Stimulated activated naive CD8-positive, alpha-beta T cell treated with anti-CD3 and anti-CD28 coated beads, Interleukin-15, Interleukin-2, amounts not matched to agents 100 ng/mL and 50 ng/mL, for 24 hours (primary cell): ENCODE data around the gene CYP8B1.

ENCODE experiments used
- H3K27ac Mint-ChIP-seq: one replicate; pipeline ENCODE4 v1.8.0; 2021; ENCODE audit warnings: mild to moderate bottlenecking, mixed read lengths
- H3K27me3 Mint-ChIP-seq: one replicate; pipeline ENCODE4 v1.8.0; 2021; ENCODE audit warnings: mixed read lengths
- H3K36me3 Mint-ChIP-seq: one replicate; pipeline ENCODE4 v1.8.0; 2021; ENCODE audit warnings: low read depth, mixed read lengths
- H3K4me1 Mint-ChIP-seq: one replicate; pipeline ENCODE4 v1.8.0; 2021; ENCODE audit warnings: low read depth, mixed read lengths
- H3K4me3 Mint-ChIP-seq: one replicate; pipeline ENCODE4 v1.8.0; 2021; ENCODE audit warnings: mild to moderate bottlenecking, mixed read lengths
- H3K9me3 Mint-ChIP-seq: one replicate; pipeline ENCODE4 v1.8.0; 2021; ENCODE audit warnings: mixed read lengths

Gene CYP8B1

DNA sequence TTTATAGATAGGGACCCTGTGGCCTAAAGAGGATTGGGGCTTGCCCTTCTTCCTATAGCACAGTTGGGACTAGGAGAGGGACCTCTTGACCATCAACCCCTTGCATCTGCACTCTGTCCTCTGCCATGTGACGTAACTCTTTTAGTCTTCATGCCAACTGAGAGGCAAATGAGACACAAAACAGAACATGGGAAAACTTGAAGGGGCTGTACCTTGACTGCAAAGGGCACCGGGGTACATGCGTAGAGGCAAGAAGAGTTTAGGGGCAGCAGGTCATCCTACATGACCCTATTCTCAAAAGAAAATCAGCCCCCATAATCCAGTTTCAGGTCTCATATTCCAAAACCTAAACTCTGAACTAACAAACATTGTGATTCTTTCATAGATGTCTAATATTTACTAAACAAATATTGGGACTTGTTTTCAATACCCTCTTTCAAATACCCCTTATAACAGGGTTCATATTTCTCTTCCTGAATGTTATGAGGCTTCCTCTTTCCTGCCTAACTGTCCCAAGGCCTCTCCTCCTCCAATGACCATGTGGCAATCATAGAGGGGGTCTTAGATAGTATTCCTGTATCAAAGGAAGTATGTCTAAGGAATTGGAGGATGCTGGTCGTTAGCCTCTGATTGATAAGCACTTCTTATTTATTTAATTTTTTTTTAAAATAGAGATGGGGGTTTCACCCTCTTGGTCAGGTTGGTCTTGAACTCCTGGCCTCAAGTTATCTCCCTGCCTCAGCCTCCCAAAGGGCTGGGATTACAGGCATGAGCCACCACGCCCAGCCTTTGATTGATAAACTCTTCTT is 45.8 kb downstream of the CYP8B1 start:
- Mint-ChIP-seq H3K4me3 (no peak overlapping the region), H3K27ac (no peak overlapping the region), H3K9me3 (no peaks in the 10 kb centered on the region), H3K36me3 (no peaks in the 10 kb centered on the region), H3K27me3 (peaks cover 3% of the 10 kb centered on the region), H3K4me1 (no peaks in the 10 kb centered on the region)

DNA sequence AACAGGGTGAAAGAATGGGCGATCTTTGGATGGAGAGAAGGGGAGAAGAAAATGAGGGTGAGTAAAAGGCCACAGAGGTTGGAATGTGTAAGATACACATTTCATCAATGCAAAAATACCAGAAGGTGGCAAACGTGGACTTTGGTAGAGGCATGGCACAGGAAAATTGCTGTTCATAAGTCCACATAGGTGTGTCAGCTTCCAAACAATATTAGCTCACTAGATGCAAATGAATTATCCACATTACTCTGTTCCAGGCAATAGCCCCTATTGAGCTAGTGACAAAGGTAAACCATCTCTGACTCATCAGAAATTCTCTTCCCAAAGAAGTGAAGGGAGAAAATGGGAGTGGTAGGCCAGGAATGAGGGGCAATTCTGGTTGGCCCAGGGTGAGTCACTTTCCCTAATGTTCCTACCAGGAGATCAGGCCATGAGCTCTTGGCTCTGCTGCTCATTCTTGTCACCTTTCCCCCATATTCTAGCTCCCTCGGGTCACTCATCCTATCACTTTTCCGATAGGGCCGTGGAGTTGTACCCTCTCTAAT is 46.5 kb downstream of the CYP8B1 start:
- Mint-ChIP-seq H3K9me3 (no peaks in the 10 kb centered on the region), H3K27me3 (peaks cover 3% of the 10 kb centered on the region), H3K27ac (no peak overlapping the region), H3K4me1 (no peaks in the 10 kb centered on the region), H3K4me3 (no peak overlapping the region), H3K36me3 (no peaks in the 10 kb centered on the region)

DNA sequence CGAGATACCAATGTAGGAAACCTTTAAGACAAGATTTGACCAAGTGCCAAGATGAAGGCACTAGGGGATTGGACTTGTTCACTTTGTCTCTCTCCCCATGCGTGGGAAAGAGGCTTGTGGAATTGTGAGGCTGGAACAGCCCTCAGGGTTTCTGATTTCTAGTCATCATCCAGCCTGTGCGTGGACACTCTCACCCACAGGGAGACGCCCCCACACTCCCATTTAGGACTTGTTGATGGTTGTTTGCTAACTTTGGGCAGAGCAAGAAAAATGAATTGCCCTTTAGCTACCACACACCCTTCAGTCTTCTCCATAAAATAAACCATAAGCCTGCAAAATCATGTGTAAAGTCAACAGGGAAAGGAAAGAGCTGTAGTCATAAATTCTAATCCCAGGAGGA is 48.0 kb downstream of the CYP8B1 start:
- Mint-ChIP-seq H3K27me3 (peaks cover 3% of the 10 kb centered on the region), H3K9me3 (no peaks in the 10 kb centered on the region), H3K27ac (no peak overlapping the region), H3K4me1 (no peaks in the 10 kb centered on the region), H3K36me3 (no peaks in the 10 kb centered on the region), H3K4me3 (no peak overlapping the region)

- no peaks in the 10 kb centered on the region for H3K36me3 Mint-ChIP-seq
- H3K9me3 Mint-ChIP-seq = no peaks in the 10 kb centered on the region
- peaks cover 3% of the 10 kb centered on the region for H3K27me3 Mint-ChIP-seq
- H3K27ac Mint-ChIP-seq = no peak overlapping the region
- H3K4me3 Mint-ChIP-seq = no peak overlapping the region
- H3K4me1 Mint-ChIP-seq = no peaks in the 10 kb centered on the region
These were observed 48.7 kb downstream of the CYP8B1 start for GRCh38 chr3:42827023-42827422.

DNA sequence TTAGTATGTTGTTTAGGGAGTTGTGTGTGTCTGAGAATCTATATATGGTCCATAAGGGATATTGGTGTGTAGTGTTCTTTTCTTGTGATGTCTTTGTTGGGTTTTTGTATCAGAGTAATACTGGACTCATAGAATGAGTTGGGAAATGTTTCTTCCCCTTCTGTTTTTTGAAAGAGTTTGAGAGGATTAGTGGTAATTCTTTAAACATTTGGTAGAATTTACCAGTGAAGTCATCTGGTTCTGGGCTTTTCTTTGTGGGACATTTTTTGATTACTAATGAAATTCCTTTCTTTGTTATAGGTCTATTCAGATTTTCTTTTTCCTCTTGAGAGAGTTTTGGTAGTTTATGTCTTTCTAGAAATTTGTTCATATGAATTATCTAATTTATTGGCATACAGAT is 49.5 kb downstream of the CYP8B1 start:
- no peaks in the 10 kb centered on the region for H3K36me3 Mint-ChIP-seq
- no peaks in the 10 kb centered on the region for H3K4me1 Mint-ChIP-seq
- no peak overlapping the region for H3K27ac Mint-ChIP-seq
- no peak overlapping the region for H3K4me3 Mint-ChIP-seq
- H3K27me3 Mint-ChIP-seq = peaks cover 3% of the 10 kb centered on the region
- H3K9me3 Mint-ChIP-seq = no peaks in the 10 kb centered on the region

DNA sequence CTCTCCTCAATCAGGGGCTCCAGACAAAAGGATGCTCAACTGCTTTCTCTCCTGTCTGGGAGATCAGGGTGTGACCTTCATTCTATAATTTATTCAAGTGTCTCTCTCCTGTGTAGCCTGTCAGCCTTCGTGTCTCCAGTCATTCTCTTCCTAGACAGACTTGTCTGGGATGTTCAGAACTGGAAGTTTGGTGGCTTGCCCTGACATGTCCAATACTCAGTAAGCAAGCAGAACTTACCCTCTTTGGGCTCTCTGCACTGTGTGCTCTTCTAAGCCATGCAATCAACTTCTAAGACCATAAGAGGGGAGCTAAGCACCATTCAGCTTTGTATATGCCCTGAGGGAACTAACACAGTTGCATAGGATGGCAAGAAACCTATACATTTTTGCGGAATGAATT is 52.3 kb downstream of the CYP8B1 start:
- H3K4me1 Mint-ChIP-seq = no peaks in the 10 kb centered on the region
- no peaks in the 10 kb centered on the region for H3K36me3 Mint-ChIP-seq
- H3K9me3 Mint-ChIP-seq = no peaks in the 10 kb centered on the region
- no peak overlapping the region for H3K27ac Mint-ChIP-seq
- H3K27me3 Mint-ChIP-seq = peaks cover 3% of the 10 kb centered on the region
- no peak overlapping the region for H3K4me3 Mint-ChIP-seq

- Mint-ChIP-seq H3K36me3 (no peaks in the 10 kb centered on the region), H3K4me3 (no peak overlapping the region), H3K27ac (no peak overlapping the region), H3K9me3 (no peaks in the 10 kb centered on the region), H3K27me3 (peaks cover 3% of the 10 kb centered on the region), H3K4me1 (no peaks in the 10 kb centered on the region)
These were observed 52.9 kb downstream of the CYP8B1 start for GRCh38 chr3:42822828-42823227.
